Measurements from ENCODE around the gene ZNF91.
"Not testable (repeated sequence)": the region's sequence is repeated elsewhere in the genome, so short reads cannot be mapped to it uniquely, and the experiment has no call there.

The ZNF91 gene

DNA sequence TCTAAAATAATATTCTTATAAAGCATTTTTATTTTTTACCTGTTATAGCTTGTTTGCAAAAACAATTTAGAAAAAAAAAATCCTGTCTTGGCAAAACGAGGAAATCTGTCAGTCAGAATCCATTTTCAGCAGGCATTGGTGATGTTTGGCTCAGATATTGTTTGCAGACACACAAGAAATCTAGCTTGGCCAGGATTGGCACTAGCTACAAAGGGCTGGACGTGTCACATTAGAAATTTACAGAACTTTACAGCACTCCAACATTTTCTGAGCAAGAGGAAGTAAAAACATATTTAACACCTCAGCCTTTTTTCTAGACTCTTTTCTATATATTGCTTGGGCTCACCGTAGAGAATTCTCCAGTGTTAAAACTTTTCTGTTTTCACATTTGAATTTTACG lies 9.9 kb downstream of the ZNF91 start:
- Histone ChIP-seq H3K9ac (no peak overlapping the region), H3K4me3 (peak overlapping the region in 8 of 10 experiments; percentile 36 to 53 (median 42); a peak in 12 of 20 replicates), H4K20me1 (peaks cover 0 to 15% (median 4%) of the 10 kb centered on the region in 11 experiments; a peak in 7 of 22 replicates), H3K4me1 (no peaks in the 10 kb centered on the region), H3K36me3 (peaks cover 97 to 100% (median 99%) of the 10 kb centered on the region in 11 experiments), H3K27me3 (no peaks in the 10 kb centered on the region; a peak in 1 of 22 replicates), H3K9me3 (replicated peaks in 1 of 11) (peaks cover 100% of the 10 kb centered on the region in 11 experiments), H3K27ac (no peak overlapping the region), H3K4me2 (no peak overlapping the region)
- TF ChIP-seq Cebpa-rat (IDR thresholded peaks at IDR 0.05), result no peak

DNA sequence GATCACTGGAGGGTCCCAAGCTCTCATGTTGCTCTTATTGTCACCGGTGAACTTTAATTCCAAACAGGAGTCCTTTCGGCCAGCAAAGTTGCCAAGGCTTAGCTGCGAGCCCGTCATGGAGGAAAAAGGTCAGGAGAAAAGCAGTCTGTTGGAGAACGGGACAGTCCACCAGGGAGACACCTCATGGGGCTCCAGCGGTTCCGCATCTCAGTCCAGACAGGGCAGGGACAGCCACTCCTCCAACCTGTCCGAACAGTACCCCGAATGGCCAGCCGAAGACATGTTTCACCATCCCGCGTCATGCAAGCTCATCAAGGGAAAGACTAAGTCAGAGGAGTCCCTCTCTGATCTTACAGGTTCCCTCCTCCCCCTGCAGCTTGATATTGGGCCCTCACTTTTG lies 10.4 kb downstream of the ZNF91 start:
- Histone ChIP-seq H3K4me3 (peak overlapping the region in 8 of 10 experiments; percentile 36 to 53 (median 42); a peak in 15 of 20 replicates), H3K4me2 (no peak overlapping the region), H3K4me1 (no peaks in the 10 kb centered on the region), H3K9ac (no peak overlapping the region), H3K27ac (no peak overlapping the region), H3K9me3 (replicated peaks in 1 of 11) (peaks cover 100% of the 10 kb centered on the region in 11 experiments), H4K20me1 (peaks cover 0 to 15% (median 4%) of the 10 kb centered on the region in 11 experiments; a peak in 7 of 22 replicates), H3K36me3 (peaks cover 97 to 100% (median 99%) of the 10 kb centered on the region in 11 experiments), H3K27me3 (no peaks in the 10 kb centered on the region; a peak in 1 of 22 replicates)
- no peak for TF ChIP-seq Cebpa-rat (IDR thresholded peaks at IDR 0.05)

DNA sequence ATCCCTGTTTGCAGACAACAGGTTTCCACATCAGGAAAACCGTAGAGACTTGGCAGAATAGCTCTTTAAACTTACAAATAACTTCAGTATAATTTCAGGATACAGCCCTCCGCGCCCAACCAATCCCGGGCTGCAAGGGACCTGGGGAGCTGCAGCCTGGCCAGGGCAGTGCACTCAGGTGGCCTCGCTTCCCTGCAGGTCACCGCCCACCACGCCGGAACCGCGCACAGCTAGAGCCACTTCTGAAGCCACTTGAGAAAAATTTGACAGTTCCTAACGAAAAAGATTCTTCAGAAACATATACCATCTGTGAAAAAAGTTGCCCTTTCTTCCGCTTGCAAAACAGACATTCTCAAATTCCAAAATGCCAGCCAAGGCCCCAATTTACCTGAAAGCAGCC lies 11.1 kb downstream of the ZNF91 start:
- H3K36me3 ChIP-seq, result peaks cover 97 to 100% (median 99%) of the 10 kb centered on the region in 11 experiments

DNA sequence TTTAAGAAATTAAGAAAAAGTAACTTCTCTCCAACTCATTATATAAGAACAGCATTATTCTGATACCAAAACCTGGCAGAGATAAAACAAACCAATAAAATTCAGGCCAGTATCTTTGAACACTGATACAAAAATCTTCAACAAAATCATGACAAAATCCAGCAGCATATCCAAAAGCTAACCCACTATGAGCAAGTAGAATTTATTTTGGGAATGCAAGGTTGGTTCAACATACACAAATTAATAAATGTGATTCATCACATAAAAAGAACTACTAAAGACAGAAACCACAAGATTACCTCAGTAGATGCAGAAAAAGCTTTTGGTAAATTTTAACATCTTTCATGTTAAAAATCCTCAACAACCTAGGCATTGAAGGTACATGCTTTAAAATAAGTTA lies 12.3 kb downstream of the ZNF91 start:
- Histone ChIP-seq H3K9me3 (replicated peaks in 1 of 11) (peaks cover 100% of the 10 kb centered on the region in 11 experiments), H3K36me3 (peaks cover 97 to 100% (median 99%) of the 10 kb centered on the region in 11 experiments), H3K4me2 (no peak overlapping the region), H4K20me1 (peaks cover 0 to 19% (median 4%) of the 10 kb centered on the region in 11 experiments; a peak in 7 of 22 replicates), H3K27ac (no peak overlapping the region), H3K27me3 (no peaks in the 10 kb centered on the region; a peak in 1 of 22 replicates), H3K9ac (no peak overlapping the region), H3K4me1 (no peaks in the 10 kb centered on the region), H3K4me3 (peak overlapping the region in 8 of 10 experiments; percentile 0 to 53 (median 42); a peak in 12 of 20 replicates)
- no peak for TF ChIP-seq Cebpa-rat (IDR thresholded peaks at IDR 0.05)

More for the DNA sequence above, 11.1 kb downstream of the ZNF91 start:
- H3K27ac ChIP-seq, result no peak overlapping the region
- H3K4me1 ChIP-seq, result no peaks in the 10 kb centered on the region
- TF ChIP-seq Cebpa-rat (IDR thresholded peaks at IDR 0.05), result no peak
- peaks cover 100% of the 10 kb centered on the region in 11 experiments for H3K9me3 ChIP-seq (replicated peaks in 1 of 11)
- peaks cover 0 to 19% (median 4%) of the 10 kb centered on the region in 11 experiments; a peak in 7 of 22 replicates for H4K20me1 ChIP-seq
- no peak overlapping the region for H3K4me2 ChIP-seq
- no peaks in the 10 kb centered on the region; a peak in 1 of 22 replicates for H3K27me3 ChIP-seq
- peak overlapping the region in 9 of 10 experiments; percentile 26 to 53 (median 42); a peak in 15 of 20 replicates for H3K4me3 ChIP-seq
- no peak overlapping the region for H3K9ac ChIP-seq

DNA sequence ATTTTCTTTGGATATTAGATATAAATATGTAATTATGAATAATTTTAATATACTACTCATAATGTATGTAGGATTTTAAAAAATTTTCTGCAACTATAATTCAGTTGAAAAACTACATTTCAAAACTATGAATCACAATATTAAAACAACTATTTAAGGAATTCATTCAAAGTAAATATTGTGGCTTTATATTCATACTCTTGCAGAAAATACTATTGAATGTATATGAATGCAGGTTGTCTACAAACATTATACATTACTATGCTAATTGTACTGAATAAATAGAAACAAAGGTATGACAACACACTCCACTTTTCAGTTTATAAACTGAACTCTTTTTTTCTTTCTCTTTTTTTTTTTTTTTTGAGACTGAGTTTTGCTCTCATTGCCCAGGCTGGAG lies 14.2 kb downstream of the ZNF91 start:
- Histone ChIP-seq H3K27me3 (no peaks in the 10 kb centered on the region; a peak in 1 of 22 replicates), H3K36me3 (peaks cover 97 to 100% (median 99%) of the 10 kb centered on the region in 11 experiments), H3K9me3 (replicated peaks in 1 of 11) (peaks cover 100% of the 10 kb centered on the region in 11 experiments), H3K9ac (no peak overlapping the region), H3K4me1 (no peaks in the 10 kb centered on the region), H3K4me2 (no peak overlapping the region), H4K20me1 (peaks cover 0 to 19% (median 4%) of the 10 kb centered on the region in 11 experiments; a peak in 7 of 22 replicates), H3K4me3 (peak overlapping the region in 9 of 10 experiments; percentile 18 to 47 (median 30); a peak in 10 of 20 replicates), H3K27ac (no peak overlapping the region)
- TF ChIP-seq Cebpa-rat (IDR thresholded peaks at IDR 0.05), result no peak

DNA sequence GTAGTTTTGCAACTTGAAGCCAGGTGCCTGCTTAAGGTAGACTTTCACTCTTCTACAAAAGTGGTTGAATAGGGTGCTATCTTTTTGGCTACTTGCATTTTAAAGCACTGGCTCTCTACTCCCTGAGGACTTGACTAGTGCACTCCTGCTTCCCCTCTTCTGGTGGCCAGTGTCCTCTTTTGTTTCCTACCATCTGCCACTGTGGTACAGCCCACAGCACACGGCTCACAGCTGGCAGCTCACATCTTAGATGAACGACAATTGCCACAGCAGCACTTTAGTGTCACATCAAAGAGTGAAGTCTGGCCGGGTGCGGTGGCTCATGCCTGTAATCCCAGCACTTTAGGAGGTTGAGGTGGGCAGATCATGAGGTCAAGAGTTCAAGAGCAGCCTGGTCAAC lies 15.6 kb downstream of the ZNF91 start:
- Histone ChIP-seq H3K9me3 (replicated peaks in 1 of 11) (peaks cover 100% of the 10 kb centered on the region in 11 experiments), H3K36me3 (peaks cover 97 to 100% (median 99%) of the 10 kb centered on the region in 11 experiments), H3K4me2 (peak overlapping the region in 2 of 11 experiments; percentile 22 to 32; a peak in 3 of 22 replicates), H4K20me1 (peaks cover 0 to 11% (median 0%) of the 10 kb centered on the region in 11 experiments; a peak in 6 of 22 replicates), H3K4me3 (peak overlapping the region in 9 of 10 experiments; percentile 8 to 43 (median 37); a peak in 17 of 20 replicates)
- H3K9ac ChIP-seq, H3K4me1 ChIP-seq, H3K27ac ChIP-seq, H3K27me3 ChIP-seq: not testable (repeated sequence)

DNA sequence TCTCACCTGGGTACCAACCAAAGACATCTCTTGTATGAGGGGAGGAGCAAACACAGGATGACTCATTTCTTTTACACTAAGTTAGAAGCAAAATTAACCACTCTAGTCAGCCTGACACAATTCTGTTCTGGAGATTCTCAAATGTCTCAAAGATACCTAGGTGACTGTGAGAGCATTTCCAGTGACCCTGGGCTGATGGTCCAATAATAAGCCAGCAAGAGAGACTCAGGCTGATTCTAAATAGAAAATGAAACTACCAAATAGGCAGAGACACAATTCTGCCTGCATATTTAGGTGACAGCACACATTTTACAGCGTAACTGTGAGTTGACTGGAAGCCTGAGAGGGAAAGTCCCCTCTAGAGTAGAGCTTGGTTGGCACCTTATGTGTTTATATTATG lies 16.3 kb downstream of the ZNF91 start:
- Histone ChIP-seq H3K36me3 (peaks cover 97 to 100% (median 99%) of the 10 kb centered on the region in 11 experiments), H3K4me2 (no peak overlapping the region), H3K27ac (no peak overlapping the region), H3K4me3 (peak overlapping the region in 6 of 10 experiments; percentile 29 to 43 (median 40); a peak in 5 of 20 replicates), H3K27me3 (no peaks in the 10 kb centered on the region; a peak in 1 of 22 replicates), H3K9me3 (replicated peaks in 1 of 11) (peaks cover 100% of the 10 kb centered on the region in 11 experiments), H3K9ac (no peak overlapping the region), H3K4me1 (no peaks in the 10 kb centered on the region), H4K20me1 (peaks cover 0 to 8% (median 0%) of the 10 kb centered on the region in 11 experiments; a peak in 4 of 22 replicates)
- TF ChIP-seq Cebpa-rat (IDR thresholded peaks at IDR 0.05), result no peak

DNA sequence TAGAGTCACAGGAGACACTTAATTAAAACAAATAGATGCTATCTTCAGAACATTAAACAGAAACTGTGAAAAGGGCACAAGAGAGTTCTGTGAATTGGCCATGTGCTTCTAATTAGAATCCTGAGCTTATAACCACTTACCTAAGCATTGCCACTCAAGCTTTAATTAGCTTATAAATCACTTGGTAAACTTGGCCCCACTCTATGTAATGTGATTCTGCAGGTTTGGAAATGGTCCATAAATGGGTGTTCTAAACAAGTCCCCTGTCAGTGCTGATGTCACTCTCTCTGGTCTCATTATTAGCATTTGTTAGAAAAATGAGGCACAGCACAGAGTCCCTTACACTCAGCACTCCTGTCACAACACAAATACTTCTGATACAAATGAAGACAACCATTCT lies 18.0 kb downstream of the ZNF91 start:
- peaks cover 99 to 100% (median 99%) of the 10 kb centered on the region in 11 experiments for H3K9me3 ChIP-seq (replicated peaks in 1 of 11)
- no peak for TF ChIP-seq Cebpa-rat (IDR thresholded peaks at IDR 0.05)
- peak overlapping the region in 5 of 10 experiments; percentile 19 to 36 (median 23); a peak in 7 of 20 replicates for H3K4me3 ChIP-seq
- no peak overlapping the region for H3K9ac ChIP-seq
- H3K4me1 ChIP-seq, result no peaks in the 10 kb centered on the region
- H3K27me3 ChIP-seq, result no peaks in the 10 kb centered on the region; a peak in 1 of 22 replicates
- no peak overlapping the region for H3K27ac ChIP-seq
- no peak overlapping the region for H3K4me2 ChIP-seq
- peaks cover 0 to 8% (median 0%) of the 10 kb centered on the region in 11 experiments; a peak in 3 of 22 replicates for H4K20me1 ChIP-seq
- peaks cover 95 to 100% (median 98%) of the 10 kb centered on the region in 11 experiments for H3K36me3 ChIP-seq

DNA sequence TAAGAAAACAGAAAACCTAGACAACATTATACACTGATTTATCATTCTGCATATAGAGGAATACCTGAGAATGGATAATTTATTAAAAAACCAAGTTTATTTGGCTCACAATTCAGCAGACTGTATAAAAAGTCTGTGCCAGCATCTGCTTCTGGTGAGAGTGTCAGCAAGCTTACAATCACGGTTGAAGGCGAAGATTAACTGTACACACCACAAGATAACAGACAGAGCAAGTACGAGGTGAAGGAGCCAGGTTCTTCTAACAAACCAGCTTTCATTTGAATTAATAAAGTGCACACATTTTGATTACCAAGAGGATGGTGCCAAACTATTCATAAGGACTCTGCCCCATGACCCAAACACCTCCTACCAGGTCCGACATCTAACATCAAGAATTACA lies 28.8 kb downstream of the ZNF91 start:
- peak overlapping the region in 5 of 10 experiments; percentile 7 to 43 (median 23); a peak in 8 of 20 replicates for H3K4me3 ChIP-seq
- no peak overlapping the region for H3K27ac ChIP-seq
- H3K36me3 ChIP-seq, result peaks cover 85 to 100% (median 93%) of the 10 kb centered on the region in 11 experiments
- peaks cover 96 to 100% (median 98%) of the 10 kb centered on the region in 11 experiments for H3K9me3 ChIP-seq (replicated peaks in 1 of 11)
- no peak overlapping the region for H3K4me2 ChIP-seq
- H4K20me1 ChIP-seq, result no peaks in the 10 kb centered on the region
- H3K9ac ChIP-seq, result no peak overlapping the region
- TF ChIP-seq Cebpa-rat (IDR thresholded peaks at IDR 0.05), result no peak
- no peaks in the 10 kb centered on the region for H3K27me3 ChIP-seq
- no peaks in the 10 kb centered on the region for H3K4me1 ChIP-seq

DNA sequence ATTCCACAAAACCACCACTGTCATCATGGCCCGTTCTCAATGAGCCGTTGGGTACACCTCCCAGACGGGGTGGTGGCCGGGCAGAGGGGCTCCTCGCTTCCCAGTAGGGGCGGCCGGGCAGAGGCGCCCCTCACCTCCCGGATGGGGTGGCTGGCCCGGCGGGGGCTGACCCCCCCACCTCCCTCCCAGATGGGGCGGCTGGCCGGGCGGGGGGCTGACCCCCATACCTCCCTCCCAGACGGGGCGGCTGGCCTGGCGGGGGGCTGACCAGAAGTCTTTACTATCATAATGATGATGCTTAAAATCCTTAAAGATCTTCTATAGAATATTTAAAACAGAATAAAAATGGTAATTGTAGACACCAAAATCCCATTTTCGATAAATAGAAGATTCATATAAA lies 29.2 kb downstream of the ZNF91 start:
- H3K27me3 ChIP-seq, H4K20me1 ChIP-seq, H3K4me2 ChIP-seq, H3K27ac ChIP-seq, H3K9ac ChIP-seq, H3K4me1 ChIP-seq: not testable (repeated sequence)
- Histone ChIP-seq H3K9me3 (replicated peaks in 1 of 11) (peaks cover 96 to 100% (median 98%) of the 10 kb centered on the region in 11 experiments), H3K36me3 (peaks cover 85 to 100% (median 93%) of the 10 kb centered on the region in 11 experiments), H3K4me3 (peak overlapping the region in 4 of 10 experiments; percentile 23 to 43 (median 25); a peak in 5 of 20 replicates)

All from BLaER1 treated with 17β-estradiol and CSF1 and Interleukin-3, amounts not matched to agents 10 nM and 100 nM (cell line).